Measurements from ENCODE around the gene GTF2H4.

GRCh38 chr6:30884521-30885480 lies 23.2 kb upstream of the GTF2H4 start:
- no peak for TF ChIP-seq POLR2A (IDR thresholded peaks at IDR 0.05)
- TF ChIP-seq, protein P1, sequence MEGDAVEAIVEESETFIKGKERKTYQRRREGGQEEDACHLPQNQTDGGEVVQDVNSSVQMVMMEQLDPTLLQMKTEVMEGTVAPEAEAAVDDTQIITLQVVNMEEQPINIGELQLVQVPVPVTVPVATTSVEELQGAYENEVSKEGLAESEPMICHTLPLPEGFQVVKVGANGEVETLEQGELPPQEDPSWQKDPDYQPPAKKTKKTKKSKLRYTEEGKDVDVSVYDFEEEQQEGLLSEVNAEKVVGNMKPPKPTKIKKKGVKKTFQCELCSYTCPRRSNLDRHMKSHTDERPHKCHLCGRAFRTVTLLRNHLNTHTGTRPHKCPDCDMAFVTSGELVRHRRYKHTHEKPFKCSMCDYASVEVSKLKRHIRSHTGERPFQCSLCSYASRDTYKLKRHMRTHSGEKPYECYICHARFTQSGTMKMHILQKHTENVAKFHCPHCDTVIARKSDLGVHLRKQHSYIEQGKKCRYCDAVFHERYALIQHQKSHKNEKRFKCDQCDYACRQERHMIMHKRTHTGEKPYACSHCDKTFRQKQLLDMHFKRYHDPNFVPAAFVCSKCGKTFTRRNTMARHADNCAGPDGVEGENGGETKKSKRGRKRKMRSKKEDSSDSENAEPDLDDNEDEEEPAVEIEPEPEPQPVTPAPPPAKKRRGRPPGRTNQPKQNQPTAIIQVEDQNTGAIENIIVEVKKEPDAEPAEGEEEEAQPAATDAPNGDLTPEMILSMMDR (IDR thresholded peaks at IDR 0.05) = no peak

Data from uterus (tissue), 2 donors.